AG04450 (cell line): ENCODE data around the gene SHC2. TPM values are rescaled to one million over a fixed set of nuclear protein-coding genes. Genes with fewer than 3 reads are reported as not detected.
"Not testable (repeated sequence)": the region's sequence is repeated elsewhere in the genome, so short reads cannot be mapped to it uniquely, and the experiment has no call there.

Experiments
- CTCF ChIA-PET: fragments of 300-600, 350-600 bp; formaldehyde crosslinking; extraction: SDS; loops from one replicate; lab custom pipeline; 2022; ENCODE audit warnings: antibody characterized with exemption, inconsistent platforms; lab: Charles Lee
- POLR2A ChIA-PET: fragments of 350-600 bp; formaldehyde crosslinking; extraction: SDS; loops from one replicate; lab custom pipeline; 2021; ENCODE audit warnings: antibody characterized with exemption, inconsistent platforms; lab: Yijun Ruan, JAX
- DNase-seq: peaks from one replicate; pipeline ENCODE4 v3.0.0-alpha.2; 2011; ENCODE audit warnings: low read depth, low spot score
- H3K27ac ChIP-seq: one replicate; pipeline ENCODE4 v1.5.1; 2012; ENCODE audit warnings: low read depth, low read length, control low read depth
- H3K27me3 ChIP-seq: one replicate; pipeline ENCODE4 v1.6.0; 2012; ENCODE audit warnings: low read length; ENCODE audit not compliant: control insufficient read depth, insufficient read depth
- H3K4me3 ChIP-seq: 2 replicates; pipeline ENCODE4 v1.5.1; 2011; ENCODE audit warnings: mild to moderate bottlenecking, low read depth, low read length, control low read depth
- H3K9me3 ChIP-seq: 2 replicates; pipeline ENCODE4 v1.5.1; 2012; ENCODE audit warnings: low read length; ENCODE audit not compliant: control insufficient read depth, insufficient read depth
- CTCF ChIP-seq: IDR thresholded peaks from 2 replicates; pipeline ENCODE4 v1.5.1; 2011; ENCODE audit warnings: low read depth, low read length, control low read depth, inconsistent platforms
- polyA plus RNA-seq: library from polyadenylated mRNA; depleted of rRNA; stranded (reverse); fragments of >200 nt; gene quantifications from 2 replicates; pipeline ENCODE4 v1.2.3, GENCODE V29; 2011

The SHC2 gene
- polyA plus RNA-seq, 1 experiment: 1.3 TPM

- TF ChIP-seq CTCF: no peak
- peaks cover 5% of the 10 kb centered on the region for H3K27me3 ChIP-seq
- H3K4me3 ChIP-seq: no peak overlapping the region
- POLR2A ChIA-PET: no interaction called here
- H3K9me3 ChIP-seq: peaks cover 75% of the 10 kb centered on the region
- no peak for DNase-seq
- CTCF ChIA-PET: no interaction called here
- no peak overlapping the region for H3K27ac ChIP-seq
These were observed 5.7 kb downstream of the SHC2 start for GRCh38 chr19:455031-455705.

- ChIA-PET CTCF (no interaction called here), POLR2A (no interaction called here)
- Histone ChIP-seq H3K9me3 (peaks cover 85% of the 10 kb centered on the region), H3K4me3 (no peak overlapping the region), H3K27ac (no peak overlapping the region), H3K27me3 (no peaks in the 10 kb centered on the region)
- no peak for TF ChIP-seq CTCF
- DNase-seq: no peak
These were observed 7.2 kb downstream of the SHC2 start for GRCh38 chr19:453606-454005.

- Histone ChIP-seq H3K9me3 (peaks cover 85% of the 10 kb centered on the region), H3K27ac (no peak overlapping the region), H3K4me3 (no peak overlapping the region), H3K27me3 (no peaks in the 10 kb centered on the region)
- ChIA-PET CTCF (no interaction called here), POLR2A (no interaction called here)
- no peak for DNase-seq
- no peak for TF ChIP-seq CTCF
These were observed 8.0 kb downstream of the SHC2 start for GRCh38 chr19:452829-453228.

GRCh38 chr19:450912-451481 lies 9.8 kb downstream of the SHC2 start:
- H3K27ac ChIP-seq, CTCF ChIA-PET, POLR2A ChIA-PET, H3K27me3 ChIP-seq, DNase-seq, H3K4me3 ChIP-seq: not testable (repeated sequence)
- H3K9me3 ChIP-seq: peaks cover 91% of the 10 kb centered on the region

GRCh38 chr19:449916-450315 lies 10.9 kb downstream of the SHC2 start:
- no peak for TF ChIP-seq CTCF
- no peak overlapping the region for H3K27ac ChIP-seq
- H3K27me3 ChIP-seq: no peaks in the 10 kb centered on the region
- ChIA-PET CTCF (no interaction called here), POLR2A (no interaction called here)
- peaks cover 86% of the 10 kb centered on the region for H3K9me3 ChIP-seq
- no peak overlapping the region for H3K4me3 ChIP-seq
- no peak for DNase-seq
